GM12878 (cell line): ENCODE measurements around the gene CFAP65. TPM values are rescaled to one million over a fixed set of nuclear protein-coding genes. Genes with fewer than 3 reads are reported as not detected.
A peak's percentile ranks its signal among the peaks of the same experiment; 100 is the strongest.

Experiments
- ATAC-seq: fragments of 200-7000 bp; cut with Tn5 transposase; 3 replicates; pipeline ENCODE4 v1.9.1; 2020; ENCODE audit warnings: mild to moderate bottlenecking, moderate library complexity
- BruUV-seq: library from RNA; stranded (reverse); fragments of 400-500 nt; replicated peaks from 2 replicates; lab custom pipeline; 2021; lab: Mats Ljungman, UMichigan
- CTCF ChIA-PET: fragments of 300-600 bp; sonication (Branson Sonifier 250); formaldehyde crosslinking; extraction: SDS; loops from one replicate; lab custom pipeline; 2021; ENCODE audit warnings: inconsistent platforms; lab: Yijun Ruan, JAX
- POLR2A ChIA-PET: fragments of 350-600 bp; formaldehyde crosslinking; extraction: SDS; loops from one replicate; lab custom pipeline; 2021; ENCODE audit warnings: inconsistent platforms; lab: Charles Lee
- RAD21 ChIA-PET: fragments of 300-600 bp; sonication (Branson Sonifier 250); formaldehyde crosslinking; loops from one replicate; lab custom pipeline; 2023; ENCODE audit warnings: antibody characterized with exemption; ENCODE audit not compliant: unreplicated experiment; lab: Charles Lee
- SMC1A ChIA-PET: fragments of 300-600 bp; sonication (Branson Sonifier 250); formaldehyde crosslinking; loops from one replicate; lab custom pipeline; 2023; ENCODE audit not compliant: unreplicated experiment, uncharacterized antibody; lab: Charles Lee
- DNase-seq: peaks from one replicate; pipeline ENCODE4 v3.0.0-alpha.2; 2011; ENCODE audit warnings: low read depth, low spot score
- FAIRE-seq: peaks from 3 replicates; lab custom pipeline; 2011; peaks lifted over from hg19 to GRCh38; lab: Jason Lieb, UNC
- H2AFZ ChIP-seq: 2 replicates; pipeline ENCODE4 v1.6.0; 2011; ENCODE audit warnings: low read depth, low read length, control low read depth; ENCODE audit not compliant: control insufficient read depth
- H3K27ac ChIP-seq: 2 replicates; pipeline ENCODE4 v1.5.1; 2011; ENCODE audit warnings: control low read depth; ENCODE audit not compliant: control insufficient read depth, insufficient read depth
- H3K27me3 ChIP-seq, 2 experiments: replicated peaks in 1 of 2; 2 replicates each; pipeline versions ENCODE4 v1.6.0 to v1.6.1; 2011; ENCODE audit warnings: low read length in 1 of 2; ENCODE audit not compliant: control insufficient read depth in 2 of 2, insufficient read depth in 2 of 2
- H3K36me3 ChIP-seq, 2 experiments: 2 replicates each; pipeline ENCODE4 v1.5.1; 2011; ENCODE audit warnings: low read length in 1 of 2; ENCODE audit not compliant: control insufficient read depth in 2 of 2, insufficient read depth in 2 of 2
- H3K4me1 ChIP-seq: 2 replicates; pipeline ENCODE4 v1.6.1; 2011; ENCODE audit warnings: mild to moderate bottlenecking, low read length, moderate library complexity, mixed read lengths; ENCODE audit not compliant: control insufficient read depth, insufficient read depth
- H3K4me2 ChIP-seq: 2 replicates; pipeline ENCODE4 v1.6.0; 2011; ENCODE audit warnings: control low read depth; ENCODE audit not compliant: control insufficient read depth, insufficient read depth
- H3K4me3 ChIP-seq: fragments of 200-600 bp; sonication (generic); 2 replicates; pipeline ENCODE4 v1.5.1; 2016
- H3K79me2 ChIP-seq: 2 replicates; pipeline ENCODE4 v1.6.0; 2011; ENCODE audit warnings: low read length; ENCODE audit not compliant: control insufficient read depth, insufficient read depth
- H3K9ac ChIP-seq: 2 replicates; pipeline ENCODE4 v1.8.0; 2011; ENCODE audit warnings: low read length, control low read depth, mixed read lengths; ENCODE audit not compliant: control insufficient read depth, insufficient read depth
- H3K9me3 ChIP-seq: replicated peaks from 3 replicates; pipeline ENCODE4 v1.5.1; 2011; ENCODE audit warnings: mild to moderate bottlenecking, low read length; ENCODE audit not compliant: control insufficient read depth, insufficient read depth
- H4K20me1 ChIP-seq: 2 replicates; pipeline ENCODE4 v1.6.0; 2011; ENCODE audit not compliant: control insufficient read depth, insufficient read depth
- FOXK2 ChIP-seq: fragments of 450-650 bp; IDR thresholded peaks from 2 replicates; pipeline ENCODE4 v1.6.1; 2017; ENCODE audit warnings: mild to moderate bottlenecking, moderate library complexity
- GATAD2B ChIP-seq: fragments of 450-650 bp; conservative IDR thresholded peaks from 2 replicates; pipeline ENCODE4 v1.6.1; 2017; ENCODE audit warnings: low read depth, mild to moderate bottlenecking, moderate library complexity
- LARP7 ChIP-seq: fragments of 450-650 bp; IDR thresholded peaks from 2 replicates; pipeline ENCODE4 v1.6.1; 2017; ENCODE audit warnings: mild to moderate bottlenecking
- NFYB ChIP-seq: IDR thresholded peaks from 2 replicates; pipeline ENCODE4 v1.6.1; 2011; ENCODE audit warnings: low read depth, mild to moderate bottlenecking, low read length, improper control_type of control experiment, moderate library complexity; ENCODE audit not compliant: insufficient read depth
- RBBP5 ChIP-seq: fragments of 200-600 bp; sonication (generic); conservative IDR thresholded peaks from 2 replicates; pipeline ENCODE4 v1.6.1; 2016
- SUZ12 ChIP-seq: fragments of 200-600 bp; sonication (generic); IDR thresholded peaks from one replicate; pipeline ENCODE4 v1.6.1; 2018; ENCODE audit warnings: antibody characterized with exemption, mild to moderate bottlenecking; ENCODE audit not compliant: unreplicated experiment
- WGBS: methylation state at CpG from one replicate; pipeline ENCODE4 v1.1.6; 2016; ENCODE audit warnings: low lambda C conversion rate; ENCODE audit not compliant: insufficient replicate concordance, insufficient coverage; ENCODE audit errors: missing lambda C conversion rate; 5-methylcytosine and 5-hydroxymethylcytosine counted together
- in situ Hi-C: fragments of 300-500 bp; cut with MboI; formaldehyde crosslinking; loops from 9 replicates; pipeline ENCODE4 v1.14.3; 2018; ENCODE audit warnings: mixed read lengths
- intact Hi-C: fragments of 100-400 bp; cut with micrococcal nuclease; formaldehyde crosslinking; loops from one replicate; pipeline ENCODE4 v1.14.2; 2022; ENCODE audit not compliant: unreplicated experiment
- polyA plus RNA-seq, 11 experiments: library from polyadenylated mRNA; depleted of rRNA in 4 of 11; unstranded in 6 of 11; stranded (reverse) in 5 of 11; fragments of >200 nt; fragmentation: Nextera tagmentation in 4 of 11; fragmentation: Illumina TruSeq in 1 of 11; extraction: Ambion mirVana in 4 of 11; extraction: Trizol in 1 of 11; gene quantifications; 1 replicate in 1 of 11; 2 replicates in 10 of 11; pipeline versions ENCODE4 v1.2.1 to v1.2.3, GENCODE V29; 2011 to 2016; ENCODE audit warnings: inconsistent platforms in 2 of 11, missing spikeins in 2 of 11, low read depth in 1 of 11
- total RNA-seq, 4 experiments: library from RNA; depleted of rRNA in 3 of 4; stranded (reverse); fragments of >200 nt in 3 of 4; fragmentation: Illumina TruSeq in 1 of 4; extraction: Trizol in 1 of 4; gene quantifications; 2 replicates each; pipeline versions ENCODE4 v1.2.1 to v1.2.3, GENCODE V29; 2013 to 2021

CFAP65 gene
- total and polyA plus RNA-seq, 10 of the 15 experiments (the other 5 are each of a cell fraction or from before 2014, with no cell fraction given) = not detected

- Histone ChIP-seq H3K9ac (no peak overlapping the region), H3K9me3 (no peaks in the 10 kb centered on the region), H3K4me3 (no peak overlapping the region), H3K4me1 (no peaks in the 10 kb centered on the region), H3K4me2 (peak overlapping the region; percentile 86; the same call in 1 of the 2 replicates), H4K20me1 (no peaks in the 10 kb centered on the region), H3K27ac (no peak overlapping the region), H3K27me3 (peaks cover 12 to 16% of the 10 kb centered on the region in 2 experiments; a peak in 3 of 4 replicates), H3K79me2 (no peaks in the 10 kb centered on the region), H3K36me3 (no peaks in the 10 kb centered on the region), H2AFZ (no peak overlapping the region)
- POLR2A ChIA-PET = no interaction called here
- intact Hi-C loops = no loop called here
- DNase-seq = no peak
- in situ Hi-C loops = no loop called here
- RAD21 ChIA-PET = no interaction called here
- WGBS = 25% methylated on average over 63 of the region's 87 CpGs
- no peak for FAIRE-seq
- CTCF ChIA-PET = no interaction called here
- no TSS peak for BruUV-seq
- SMC1A ChIA-PET = no interaction called here
- no peak for TF ChIP-seq FOXK2
- TF ChIP-seq SUZ12 = peak; percentile 97
- TF ChIP-seq RBBP5 = no peak
- TF ChIP-seq GATAD2B = no peak
- ATAC-seq = no peak
Measured at GRCh38 chr2:218960309-218961165, 80.8 kb downstream of the CFAP65 start.

DNA sequence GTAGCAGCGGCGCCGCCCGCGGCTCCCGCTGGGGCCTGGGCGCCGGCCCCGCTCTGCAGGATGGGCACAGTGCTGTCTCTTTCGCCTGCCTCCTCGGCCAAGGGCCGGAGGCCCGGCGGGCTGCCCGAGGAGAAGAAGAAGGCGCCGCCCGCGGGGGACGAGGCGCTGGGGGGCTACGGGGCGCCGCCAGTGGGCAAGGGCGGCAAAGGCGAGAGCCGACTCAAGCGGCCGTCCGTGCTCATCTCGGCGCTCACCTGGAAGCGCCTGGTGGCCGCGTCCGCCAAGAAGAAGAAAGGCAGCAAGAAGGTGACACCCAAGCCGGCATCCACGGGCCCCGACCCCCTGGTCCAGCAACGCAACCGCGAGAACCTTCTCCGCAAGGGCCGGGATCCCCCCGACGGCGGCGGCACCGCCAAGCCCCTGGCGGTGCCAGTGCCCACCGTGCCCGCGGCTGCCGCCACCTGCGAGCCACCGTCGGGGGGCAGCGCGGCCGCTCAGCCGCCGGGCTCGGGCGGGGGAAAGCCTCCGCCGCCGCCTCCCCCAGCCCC is 81.5 kb downstream of the CFAP65 start:
- ChIA-PET RAD21 (interaction anchor here (0.8 to 1.2 kb wide), 3 partner anchors 55 to 83 kb away, joined by 3 to 8 read pairs (median 5); no protein-coding TSS in a partner anchor), SMC1A (interaction anchor here (0.8 to 1.2 kb wide), 3 partner anchors 50 to 83 kb away, joined by 3 to 5 read pairs (median 3); no protein-coding TSS in a partner anchor), POLR2A (no interaction called here), CTCF (interaction anchor here (0.5 to 2.4 kb wide), 6 partner anchors 35 to 160 kb away, joined by 3 to 11 read pairs (median 4); no protein-coding TSS in a partner anchor)
- intact Hi-C loops (no loop called here), in situ Hi-C loops (no loop called here)
- DNase-seq = no peak
- no peaks in the 10 kb centered on the region for H4K20me1 ChIP-seq
- no TSS peak for BruUV-seq
- H3K9me3 ChIP-seq = no peaks in the 10 kb centered on the region
- no peaks in the 10 kb centered on the region for H3K4me1 ChIP-seq
- H3K27ac ChIP-seq = no peak overlapping the region
- 0 out of 2 replicates have a peak, but pooled peaks have one; percentile 4 for TF ChIP-seq LARP7
- no peak for TF ChIP-seq NFYB
- TF ChIP-seq SUZ12 = peak; percentile 28
- H2AFZ ChIP-seq = peak overlapping the region; percentile 51
- ATAC-seq = no peak
- no peak overlapping the region for H3K9ac ChIP-seq
- peak overlapping the region; percentile 64; the same call in 1 of the 2 replicates for H3K4me3 ChIP-seq
- WGBS = 7% methylated on average over 53 of the region's 67 CpGs
- peak overlapping the region; percentile 86 for H3K4me2 ChIP-seq
- no peak for FAIRE-seq
- peaks cover 12 to 16% of the 10 kb centered on the region in 2 experiments; a peak in 3 of 4 replicates for H3K27me3 ChIP-seq
- no peaks in the 10 kb centered on the region for H3K36me3 ChIP-seq
- H3K79me2 ChIP-seq = no peaks in the 10 kb centered on the region
